RWPE1 (cell line): Measurements from ENCODE around the gene SHFL.

ENCODE experiments used
- CTCF ChIA-PET: fragments of 350-600 bp; sonication (Branson Sonifier 250); formaldehyde crosslinking; extraction: SDS; loops from one replicate; lab custom pipeline; 2021; lab: Yijun Ruan, JAX
- POLR2A ChIA-PET: fragments of 400-600 bp; formaldehyde crosslinking; extraction: SDS; loops from one replicate; lab custom pipeline; 2020; ENCODE audit warnings: antibody characterized with exemption; ENCODE audit not compliant: low non-redundant PET; lab: Yijun Ruan, JAX
- DNase-seq: peaks from one replicate; pipeline ENCODE4 v3.0.0; 2012; ENCODE audit warnings: low spot score
- H3K27ac ChIP-seq: fragments of 450-650 bp; 2 replicates; pipeline ENCODE4 v1.5.1; 2017
- TF ChIP-seq, protein P1 (sequence below): fragments of 450-650 bp; conservative IDR thresholded peaks from 2 replicates; pipeline ENCODE4 v1.5.1; 2017; ENCODE audit warnings: low read depth, mild to moderate bottlenecking

The SHFL gene

DNA sequence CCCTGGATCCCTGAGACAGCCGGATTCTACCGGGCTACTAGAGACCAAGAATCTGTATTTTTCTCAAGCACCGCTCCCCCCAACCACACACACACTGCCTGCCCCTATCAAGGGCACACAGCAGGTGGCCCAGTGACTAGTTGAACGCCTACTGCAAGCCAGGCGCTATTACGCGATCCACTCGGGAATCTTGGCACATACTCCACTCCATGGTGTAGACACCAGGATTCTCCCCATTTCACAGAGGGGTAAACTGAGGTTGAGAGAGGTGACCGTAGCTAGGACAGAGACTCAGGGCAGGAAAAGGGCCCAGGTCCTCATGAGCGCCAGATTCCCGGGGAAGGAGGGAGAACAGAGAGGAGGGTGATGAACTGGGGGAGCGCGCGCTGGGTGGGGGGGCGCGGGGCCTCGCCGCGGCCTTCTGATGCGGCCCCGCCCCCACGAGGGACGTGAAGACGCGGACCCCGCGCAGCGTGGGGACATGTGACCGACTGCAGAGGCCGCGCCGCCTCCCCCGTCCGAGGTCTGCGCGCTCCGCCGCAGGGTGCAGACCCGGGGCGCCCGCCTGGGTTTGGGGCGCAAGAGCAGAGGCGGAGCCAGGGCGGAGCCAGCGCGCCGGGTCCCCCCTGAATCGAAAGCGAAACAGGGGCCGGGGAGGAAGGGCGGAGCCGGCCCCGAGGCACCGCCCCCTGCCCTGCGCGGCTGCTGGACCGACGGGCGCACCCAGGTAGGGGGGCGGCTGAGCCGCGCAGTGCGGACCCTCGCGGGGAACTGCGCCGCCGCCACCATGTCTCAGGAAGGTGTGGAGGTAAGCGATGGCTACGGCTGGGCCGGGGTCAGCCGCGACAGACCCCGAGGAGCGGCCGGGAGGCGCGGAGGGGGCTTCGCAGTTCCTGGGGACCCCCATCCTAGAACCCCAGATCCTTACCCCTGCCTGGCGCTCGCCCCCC is at the start of gene SHFL:
TSS of gene SHFL (plus strand) at position 677 of the 950 bp plus-strand sequence. CDS start at position 788, 111 bp downstream.
- POLR2A ChIA-PET: no interaction called here
- peak within 1 kb of the TSS; percentile 72 for H3K27ac ChIP-seq

DNA sequence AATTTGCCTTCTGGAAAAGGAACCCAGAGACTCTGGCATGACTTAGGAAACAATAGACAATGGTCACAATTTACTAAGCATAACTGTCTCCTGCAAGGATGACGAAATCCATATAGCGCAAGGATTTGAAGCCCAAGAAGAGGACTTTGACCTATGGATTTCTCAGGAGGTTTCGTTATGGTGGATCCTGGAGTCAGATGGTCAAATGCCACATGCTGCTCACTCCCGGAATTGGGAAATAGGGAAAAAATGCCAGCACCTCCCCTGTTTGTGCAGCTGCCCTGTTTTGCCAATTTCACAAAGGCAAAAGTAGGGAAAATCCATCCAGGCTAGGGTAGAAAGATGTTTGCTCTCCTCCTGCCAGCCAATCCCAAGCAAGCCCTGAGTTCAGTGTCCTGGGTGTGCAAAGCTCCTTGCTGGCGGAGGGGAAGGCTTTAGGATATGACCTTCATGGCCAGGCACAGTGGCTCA is 49.5 kb upstream of the SHFL start:
- ChIA-PET CTCF (no interaction called here), POLR2A (no interaction called here)
- TF ChIP-seq, protein P1, sequence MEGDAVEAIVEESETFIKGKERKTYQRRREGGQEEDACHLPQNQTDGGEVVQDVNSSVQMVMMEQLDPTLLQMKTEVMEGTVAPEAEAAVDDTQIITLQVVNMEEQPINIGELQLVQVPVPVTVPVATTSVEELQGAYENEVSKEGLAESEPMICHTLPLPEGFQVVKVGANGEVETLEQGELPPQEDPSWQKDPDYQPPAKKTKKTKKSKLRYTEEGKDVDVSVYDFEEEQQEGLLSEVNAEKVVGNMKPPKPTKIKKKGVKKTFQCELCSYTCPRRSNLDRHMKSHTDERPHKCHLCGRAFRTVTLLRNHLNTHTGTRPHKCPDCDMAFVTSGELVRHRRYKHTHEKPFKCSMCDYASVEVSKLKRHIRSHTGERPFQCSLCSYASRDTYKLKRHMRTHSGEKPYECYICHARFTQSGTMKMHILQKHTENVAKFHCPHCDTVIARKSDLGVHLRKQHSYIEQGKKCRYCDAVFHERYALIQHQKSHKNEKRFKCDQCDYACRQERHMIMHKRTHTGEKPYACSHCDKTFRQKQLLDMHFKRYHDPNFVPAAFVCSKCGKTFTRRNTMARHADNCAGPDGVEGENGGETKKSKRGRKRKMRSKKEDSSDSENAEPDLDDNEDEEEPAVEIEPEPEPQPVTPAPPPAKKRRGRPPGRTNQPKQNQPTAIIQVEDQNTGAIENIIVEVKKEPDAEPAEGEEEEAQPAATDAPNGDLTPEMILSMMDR: no peak
- no peak overlapping the region for H3K27ac ChIP-seq
- no peak for DNase-seq

More for the DNA sequence above, at the start of gene SHFL:
- DNase-seq: peak; percentile 88
- TF ChIP-seq, protein P1: no peak
- CTCF ChIA-PET: no interaction called here

DNA sequence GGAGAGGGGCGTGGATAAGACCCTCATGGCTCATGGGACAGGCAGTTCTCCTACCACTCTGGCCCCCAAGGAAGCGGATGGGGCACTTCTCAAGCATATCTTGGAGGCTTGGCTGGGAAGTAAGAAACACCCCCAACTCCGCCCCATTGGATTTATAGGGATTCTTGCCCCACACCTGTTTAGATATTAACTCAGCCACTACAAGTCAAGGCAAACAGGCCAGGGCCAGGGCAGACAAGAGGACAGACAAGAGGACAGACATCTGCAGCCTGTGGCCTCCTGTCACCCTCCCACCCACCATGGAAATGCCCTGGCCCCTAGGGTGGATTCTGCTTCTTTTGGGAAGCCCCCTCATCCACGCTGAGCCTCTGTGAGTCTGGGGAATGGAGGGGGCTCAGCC is 48.8 kb upstream of the SHFL start:
- ChIA-PET CTCF (interaction anchor here (0.7 kb wide), 1 partner anchor 333 kb away, joined by 3 read pairs; no protein-coding TSS in a partner anchor), POLR2A (no interaction called here)
- no peak for DNase-seq

DNA sequence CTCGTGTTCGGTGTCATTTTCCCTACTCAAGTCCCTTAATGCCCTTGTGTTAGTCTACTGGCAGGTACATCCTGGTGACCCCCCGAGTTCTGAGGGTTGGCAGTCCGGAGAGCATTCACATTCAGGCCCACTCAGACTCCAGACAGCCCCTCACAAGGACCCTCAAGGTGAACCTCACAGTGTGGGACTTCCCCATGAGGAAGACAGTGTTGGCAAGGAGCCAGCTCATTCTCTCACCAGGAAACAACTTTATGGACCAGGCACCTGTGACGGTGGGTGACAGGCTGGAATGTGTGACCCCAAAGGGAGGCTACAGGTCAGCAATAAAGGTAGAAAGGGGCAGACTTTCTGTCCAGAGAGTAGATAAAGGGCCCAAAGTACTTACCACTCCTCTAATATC is 48.3 kb upstream of the SHFL start:
- TF ChIP-seq, protein P1: no peak
- no peak overlapping the region for H3K27ac ChIP-seq
- ChIA-PET POLR2A (no interaction called here), CTCF (interaction anchor here (0.6 to 0.7 kb wide), 2 partner anchors 17 to 333 kb away, joined by 3 read pairs; no protein-coding TSS in a partner anchor)
- DNase-seq: no peak

More for the DNA sequence above, 48.8 kb upstream of the SHFL start:
- TF ChIP-seq, protein P1: no peak
- H3K27ac ChIP-seq: no peak overlapping the region

DNA sequence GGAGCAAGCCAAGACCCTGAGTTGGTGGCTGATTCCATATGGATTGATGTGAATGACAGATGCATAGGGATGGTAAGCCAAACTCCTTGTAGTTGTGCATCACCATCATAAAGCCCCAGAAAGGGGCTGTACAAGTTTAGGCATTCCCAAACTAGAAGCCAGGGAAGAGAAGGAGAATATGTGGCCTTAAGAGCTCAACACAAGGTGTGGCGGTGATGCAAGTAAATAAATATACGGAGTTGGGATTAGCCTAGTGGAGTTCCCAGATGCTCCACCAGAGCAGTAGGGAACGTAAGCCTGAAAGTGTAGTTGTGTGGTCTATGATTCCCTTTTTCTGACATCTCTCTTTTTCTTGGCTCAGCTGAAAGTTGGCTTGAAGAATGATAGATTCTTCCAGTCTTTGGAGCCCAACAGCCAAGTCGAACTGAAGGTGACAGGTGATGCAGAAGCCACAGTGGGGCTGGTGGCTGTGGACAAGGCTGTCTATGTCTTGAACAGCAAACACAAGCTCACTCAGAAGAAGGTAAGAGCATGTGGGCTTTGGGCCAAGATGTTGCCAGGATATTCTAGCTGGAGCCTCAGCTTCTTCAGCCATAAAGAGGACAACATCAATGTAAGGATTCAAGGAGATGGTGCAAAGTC is 42.7 kb upstream of the SHFL start:
- H3K27ac ChIP-seq: no peak overlapping the region
- DNase-seq: no peak
- ChIA-PET POLR2A (no interaction called here), CTCF (interaction anchor here (0.5 to 0.6 kb wide), 2 partner anchors 115 to 1339 kb away, joined by 3 to 5 read pairs; no protein-coding TSS in a partner anchor)
- TF ChIP-seq, protein P1: no peak

DNA sequence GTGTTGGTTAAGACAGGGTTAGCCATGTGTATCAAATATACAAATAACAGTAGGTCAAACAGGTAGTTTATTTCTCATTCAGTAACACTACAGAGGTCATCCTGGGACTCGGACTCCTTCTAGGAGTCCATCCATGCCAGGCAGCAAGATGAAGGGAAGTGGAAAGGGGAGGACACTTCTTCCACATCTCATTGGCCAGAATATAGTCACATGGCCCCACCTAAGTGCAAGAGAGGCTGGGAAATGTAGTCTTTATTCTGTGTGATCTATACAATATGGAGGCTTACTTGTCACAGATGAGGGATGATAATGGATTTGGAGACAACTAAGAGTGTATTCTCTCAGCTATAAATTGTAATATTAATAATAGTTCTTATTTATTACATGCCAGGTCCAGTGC is 41.7 kb upstream of the SHFL start:
- POLR2A ChIA-PET: no interaction called here
- CTCF ChIA-PET: interaction anchor here (0.7 kb wide), 1 partner anchor 1960 kb away, joined by 5 read pairs; no protein-coding TSS in a partner anchor
- H3K27ac ChIP-seq: no peak overlapping the region
- TF ChIP-seq, protein P1: no peak
- DNase-seq: peak; percentile 44
